ENCODE data around the gene CPEB2.

Gene CPEB2

GRCh38 chr4:15011166-15011565 is 8.9 kb downstream of the CPEB2 start:
- DNase-seq, result no peak

GRCh38 chr4:15012017-15012788 is 9.9 kb downstream of the CPEB2 start:
- no peak for DNase-seq

- DNase-seq, result no peak
Observed at GRCh38 chr4:15013585-15013984, 11.3 kb downstream of the CPEB2 start.

GRCh38 chr4:15015170-15015569 is 12.9 kb downstream of the CPEB2 start:
- no peak for DNase-seq

- no peak for DNase-seq
Observed at GRCh38 chr4:15018361-15018760, 16.1 kb downstream of the CPEB2 start.

- no peak for DNase-seq
Observed at GRCh38 chr4:15020502-15021286, 18.4 kb downstream of the CPEB2 start.

- no peak for DNase-seq
Observed at GRCh38 chr4:15021311-15021710, 19.0 kb downstream of the CPEB2 start.

- no peak for DNase-seq
Observed at GRCh38 chr4:15021946-15022345, 19.7 kb downstream of the CPEB2 start.

- no peak for DNase-seq
Observed at GRCh38 chr4:15024386-15024785, 22.1 kb downstream of the CPEB2 start.

GRCh38 chr4:15025693-15026092 is 23.4 kb downstream of the CPEB2 start:
- DNase-seq, result no peak

GRCh38 chr4:15027921-15028435 is 25.7 kb downstream of the CPEB2 start:
- DNase-seq, result no peak

GRCh38 chr4:15031197-15031596 is 28.9 kb downstream of the CPEB2 start:
- no peak for DNase-seq

- DNase-seq, result no peak
Observed at GRCh38 chr4:15031993-15032675, 29.9 kb downstream of the CPEB2 start.

GRCh38 chr4:15034071-15034764 is 31.9 kb downstream of the CPEB2 start:
- DNase-seq, result no peak

- no peak for DNase-seq
Observed at GRCh38 chr4:15035159-15035558, 32.9 kb downstream of the CPEB2 start.

- DNase-seq, result no peak
Observed at GRCh38 chr4:15037923-15038541, 35.8 kb downstream of the CPEB2 start.

- no peak for DNase-seq
Observed at GRCh38 chr4:15040916-15041463, 38.7 kb downstream of the CPEB2 start.

- DNase-seq, result no peak
Observed at GRCh38 chr4:15042529-15043167, 40.4 kb downstream of the CPEB2 start.

GRCh38 chr4:15043226-15043625 is 40.9 kb downstream of the CPEB2 start:
- no peak for DNase-seq

GRCh38 chr4:15043922-15044321 is 41.6 kb downstream of the CPEB2 start:
- no peak for DNase-seq

GRCh38 chr4:15054541-15054940 is 52.3 kb downstream of the CPEB2 start:
- DNase-seq, result no peak

GRCh38 chr4:15060213-15060612 is 57.9 kb downstream of the CPEB2 start:
- DNase-seq, result no peak

Measured in activated CD4-positive, alpha-beta T cell treated with anti-CD3 and anti-CD28 coated beads, Interleukin-2, amount 50 U/mL, for 1 hour (primary cell).